Erythroblast (primary cell): ENCODE results near the gene SLC1A2.

Experiments
- GATA1 ChIP-seq: IDR thresholded peaks from 2 replicates; pipeline ENCODE4 v1.6.1; 2011; ENCODE audit warnings: low read depth, mild to moderate bottlenecking, control low read depth, low read length, moderate library complexity
- POLR2A ChIP-seq: IDR thresholded peaks from 2 replicates; pipeline ENCODE4 v1.6.1; 2011; ENCODE audit warnings: mild to moderate bottlenecking, low read length

DNA sequence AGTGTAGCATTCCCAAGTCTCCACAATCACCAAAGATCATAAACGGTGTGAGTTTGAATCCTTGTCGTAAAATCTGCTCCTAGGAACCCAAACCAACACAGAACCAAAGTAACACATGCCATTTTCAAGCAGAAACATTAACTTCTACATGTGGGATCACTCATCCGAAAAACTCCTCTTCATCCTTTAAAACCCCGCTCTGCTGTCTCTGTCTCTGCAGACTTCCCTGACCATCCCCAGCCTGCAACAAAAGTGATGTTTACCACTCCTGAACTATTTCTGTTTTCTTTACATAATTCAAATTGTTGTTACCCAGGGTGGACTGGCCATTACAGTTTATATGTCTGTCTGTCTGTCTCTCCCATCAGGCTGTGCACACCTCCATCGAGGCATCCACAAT, 54.0 kb downstream of the SLC1A2 start:
- TF ChIP-seq POLR2A (no peak), GATA1 (no peak)
